CD14-positive monocyte (primary cell): ENCODE measurements around the gene PRR16. TPM values are rescaled to one million over a fixed set of nuclear protein-coding genes. Genes with fewer than 3 reads are reported as not detected.

ENCODE experiments used
- DNase-seq, 3 donors: peaks; one replicate each; pipeline ENCODE4 v3.0.0-alpha.2; 2011 to 2022
- H2AFZ ChIP-seq: 2 replicates; pipeline ENCODE4 v1.6.0; 2012; ENCODE audit warnings: mild to moderate bottlenecking, low read depth, low read length, inconsistent platforms; ENCODE audit not compliant: insufficient read depth, poor library complexity, severe bottlenecking
- H3K27ac ChIP-seq, 2 donors: 1 replicate in 1 of 2; 2 replicates in 1 of 2; pipeline ENCODE4 v1.5.1; 2012 to 2013; ENCODE audit warnings: low read length in 2 of 2, control low read depth in 1 of 2, inconsistent platforms in 1 of 2, low read depth in 1 of 2, mild to moderate bottlenecking in 1 of 2
- H3K27me3 ChIP-seq, 2 donors: one replicate each; pipeline versions ENCODE4 v1.6.0 to v1.6.1; 2011 to 2013; ENCODE audit warnings: low read length in 2 of 2; ENCODE audit not compliant: control insufficient read depth in 2 of 2, insufficient read depth in 2 of 2
- H3K36me3 ChIP-seq, 2 donors: replicated peaks in 1 of 2; 1 replicate in 1 of 2; 2 replicates in 1 of 2; pipeline versions ENCODE4 v1.5.1 to v1.6.1; 2012 to 2013; ENCODE audit warnings: low read length in 2 of 2, control low read depth in 1 of 2, inconsistent platforms in 1 of 2, mild to moderate bottlenecking in 1 of 2; ENCODE audit not compliant: insufficient read depth in 2 of 2, control insufficient read depth in 1 of 2
- H3K4me1 ChIP-seq, 2 donors: 1 replicate in 1 of 2; 2 replicates in 1 of 2; pipeline versions ENCODE4 v1.5.1 to v1.6.1; 2012 to 2013; ENCODE audit warnings: low read length in 2 of 2, control low read depth in 1 of 2, inconsistent platforms in 1 of 2, mild to moderate bottlenecking in 1 of 2, moderate library complexity in 1 of 2; ENCODE audit not compliant: insufficient read depth in 2 of 2, control insufficient read depth in 1 of 2
- H3K4me2 ChIP-seq: replicated peaks from 2 replicates; pipeline ENCODE3; 2012; ENCODE audit warnings: low read length, moderate library complexity, mild to moderate bottlenecking; ENCODE audit not compliant: poor library complexity, severe bottlenecking; ENCODE audit errors: extremely low read depth
- H3K4me3 ChIP-seq, 3 experiments: fragments of 200-600 bp in 1 of 3; sonication (generic) in 1 of 3; replicated peaks in 1 of 3; 1 replicate in 2 of 3; 2 replicates in 1 of 3; pipeline ENCODE4 v1.5.1; 2011 to 2013; ENCODE audit warnings: low read length in 3 of 3, mild to moderate bottlenecking in 3 of 3, control low read depth in 2 of 3, low read depth in 2 of 3, inconsistent platforms in 1 of 3, moderate library complexity in 1 of 3
- H3K79me2 ChIP-seq: 2 replicates; pipeline ENCODE4 v1.6.0; 2012; ENCODE audit warnings: mild to moderate bottlenecking, control low read depth, inconsistent platforms, low read length, moderate library complexity; ENCODE audit not compliant: insufficient read depth
- H3K9ac ChIP-seq: 2 replicates; pipeline ENCODE4 v1.6.0; 2017; ENCODE audit warnings: low read length, mild to moderate bottlenecking; ENCODE audit not compliant: insufficient read depth, poor library complexity, severe bottlenecking
- H3K9me3 ChIP-seq, 2 donors: replicated peaks in 1 of 2; 1 replicate in 1 of 2; 2 replicates in 1 of 2; pipeline versions ENCODE4 v1.5.1 to v1.6.1; 2012 to 2013; ENCODE audit warnings: low read length in 2 of 2, control low read depth in 1 of 2; ENCODE audit not compliant: control insufficient read depth in 1 of 2, insufficient read depth in 1 of 2
- H4K20me1 ChIP-seq: 2 replicates; pipeline ENCODE4 v1.6.0; 2012; ENCODE audit warnings: mild to moderate bottlenecking, low read length, control low read depth, moderate library complexity; ENCODE audit not compliant: insufficient read depth
- H3K27ac Mint-ChIP-seq, 7 donors: one replicate each; pipeline ENCODE4 v1.8.0; 2020; ENCODE audit warnings: mild to moderate bottlenecking in 7 of 7, mixed read lengths in 7 of 7, moderate library complexity in 6 of 7, inconsistent platforms in 2 of 7
- H3K27me3 Mint-ChIP-seq, 3 donors: one replicate each; pipeline ENCODE4 v1.8.0; 2021 to 2022; ENCODE audit warnings: low read depth in 3 of 3, mild to moderate bottlenecking in 3 of 3, mixed read lengths in 3 of 3, moderate library complexity in 3 of 3, inconsistent platforms in 1 of 3
- H3K36me3 Mint-ChIP-seq, 2 donors: one replicate each; pipeline ENCODE4 v1.8.0; 2020; ENCODE audit warnings: mixed read lengths in 2 of 2, inconsistent platforms in 1 of 2, mild to moderate bottlenecking in 1 of 2
- H3K4me1 Mint-ChIP-seq: one replicate; pipeline ENCODE4 v1.8.0; 2020; ENCODE audit warnings: mild to moderate bottlenecking, mixed read lengths
- H3K4me3 Mint-ChIP-seq, 2 donors: one replicate each; pipeline ENCODE4 v1.8.0; 2020; ENCODE audit warnings: mild to moderate bottlenecking in 2 of 2, mixed read lengths in 2 of 2, moderate library complexity in 1 of 2
- H3K9me3 Mint-ChIP-seq, 7 donors: one replicate each; pipeline ENCODE4 v1.8.0; 2020 to 2022; ENCODE audit warnings: mixed read lengths in 7 of 7, mild to moderate bottlenecking in 6 of 7, moderate library complexity in 6 of 7, inconsistent platforms in 2 of 7
- intact Hi-C, 2 donors: fragments of 100-400 bp; cut with micrococcal nuclease; formaldehyde crosslinking; loops; one replicate each; pipeline versions ENCODE4 v1.15.0 to v1.15.1; 2023
- polyA plus RNA-seq, 3 donors: library from polyadenylated mRNA; depleted of rRNA in 1 of 3; unstranded in 2 of 3; stranded (reverse) in 1 of 3; fragments of 300-500 nt in 2 of 3; fragments of >200 nt in 1 of 3; fragmentation: Illumina TruSeq in 2 of 3; gene quantifications; 1 replicate in 2 of 3; 2 replicates in 1 of 3; pipeline ENCODE4 v1.2.3, GENCODE V29; 2012 to 2021
- TF ChIP-seq, protein P1 (sequence below): fragments of 200-600 bp; IDR thresholded peaks from one replicate; pipeline ENCODE4 v1.8.0; 2022; ENCODE audit warnings: antibody characterized with exemption, mild to moderate bottlenecking

Gene PRR16
- polyA plus RNA-seq, 3 donors: 0.14 to 0.74 (median 0.56) TPM

DNA sequence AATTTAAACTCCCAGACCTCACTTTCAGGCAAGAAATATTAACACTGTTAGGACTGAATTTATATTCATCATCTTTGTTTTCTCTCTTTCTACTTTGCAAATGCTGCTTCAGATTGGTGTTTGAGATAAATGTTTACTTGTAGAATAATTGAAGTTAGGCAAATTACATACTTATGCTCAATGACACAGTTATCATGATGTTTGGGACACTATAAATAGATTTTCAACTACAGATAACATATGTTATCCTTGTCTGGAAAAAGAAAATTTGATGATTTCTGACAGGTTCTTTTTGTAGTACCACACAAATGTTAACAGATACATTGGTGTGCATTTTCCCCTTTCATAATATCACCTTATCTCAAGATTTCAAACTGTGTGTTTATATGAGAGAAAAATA is 7.9 kb downstream of the PRR16 start:
- H3K79me2 ChIP-seq: no peaks in the 10 kb centered on the region
- Mint-ChIP-seq H3K36me3 (no peaks in the 10 kb centered on the region), H3K27ac (no peak overlapping the region)

GRCh38 chr5:120472911-120473310 is 8.8 kb downstream of the PRR16 start:
- H3K79me2 ChIP-seq: no peaks in the 10 kb centered on the region
- H3K4me2 ChIP-seq: no peak overlapping the region
- no peaks in the 10 kb centered on the region for H3K36me3 ChIP-seq
- no peaks in the 10 kb centered on the region for H3K4me1 Mint-ChIP-seq
- no peak overlapping the region for H2AFZ ChIP-seq
- H3K9me3 Mint-ChIP-seq: no peaks in the 10 kb centered on the region
- intact Hi-C loops: no loop called here
- H3K4me1 ChIP-seq: no peaks in the 10 kb centered on the region
- H4K20me1 ChIP-seq: no peaks in the 10 kb centered on the region
- no peaks in the 10 kb centered on the region for H3K36me3 Mint-ChIP-seq
- H3K27ac ChIP-seq: no peak overlapping the region
- H3K9ac ChIP-seq: no peak overlapping the region
- no peaks in the 10 kb centered on the region for H3K27me3 ChIP-seq
- no peak overlapping the region for H3K4me3 ChIP-seq
- DNase-seq: no peak
- no peak overlapping the region for H3K27ac Mint-ChIP-seq
- no peak overlapping the region for H3K4me3 Mint-ChIP-seq
- H3K9me3 ChIP-seq: no peaks in the 10 kb centered on the region
- peaks cover 0 to 4% (median 0%) of the 10 kb centered on the region in 3 donors for H3K27me3 Mint-ChIP-seq
- TF ChIP-seq, protein P1, sequence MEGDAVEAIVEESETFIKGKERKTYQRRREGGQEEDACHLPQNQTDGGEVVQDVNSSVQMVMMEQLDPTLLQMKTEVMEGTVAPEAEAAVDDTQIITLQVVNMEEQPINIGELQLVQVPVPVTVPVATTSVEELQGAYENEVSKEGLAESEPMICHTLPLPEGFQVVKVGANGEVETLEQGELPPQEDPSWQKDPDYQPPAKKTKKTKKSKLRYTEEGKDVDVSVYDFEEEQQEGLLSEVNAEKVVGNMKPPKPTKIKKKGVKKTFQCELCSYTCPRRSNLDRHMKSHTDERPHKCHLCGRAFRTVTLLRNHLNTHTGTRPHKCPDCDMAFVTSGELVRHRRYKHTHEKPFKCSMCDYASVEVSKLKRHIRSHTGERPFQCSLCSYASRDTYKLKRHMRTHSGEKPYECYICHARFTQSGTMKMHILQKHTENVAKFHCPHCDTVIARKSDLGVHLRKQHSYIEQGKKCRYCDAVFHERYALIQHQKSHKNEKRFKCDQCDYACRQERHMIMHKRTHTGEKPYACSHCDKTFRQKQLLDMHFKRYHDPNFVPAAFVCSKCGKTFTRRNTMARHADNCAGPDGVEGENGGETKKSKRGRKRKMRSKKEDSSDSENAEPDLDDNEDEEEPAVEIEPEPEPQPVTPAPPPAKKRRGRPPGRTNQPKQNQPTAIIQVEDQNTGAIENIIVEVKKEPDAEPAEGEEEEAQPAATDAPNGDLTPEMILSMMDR: no peak

More for the DNA sequence above, 7.9 kb downstream of the PRR16 start:
- Mint-ChIP-seq H3K4me3 (no peak overlapping the region), H3K9me3 (no peaks in the 10 kb centered on the region), H3K4me1 (no peaks in the 10 kb centered on the region), H3K27me3 (peaks cover 0 to 4% (median 2%) of the 10 kb centered on the region in 3 donors)
- Histone ChIP-seq H3K9me3 (no peaks in the 10 kb centered on the region), H3K27ac (no peak overlapping the region), H3K4me3 (no peak overlapping the region), H4K20me1 (no peaks in the 10 kb centered on the region), H3K4me2 (no peak overlapping the region), H3K9ac (no peak overlapping the region), H2AFZ (no peak overlapping the region), H3K27me3 (peaks cover under 1 to 2% of the 10 kb centered on the region in 2 donors), H3K36me3 (no peaks in the 10 kb centered on the region), H3K4me1 (no peaks in the 10 kb centered on the region)
- no peak for DNase-seq
- intact Hi-C loops: no loop called here
- TF ChIP-seq, protein P1: no peak
